Bladder microvascular endothelial cell (primary cell): ENCODE results near the gene MAGEA2B. TPM values are rescaled to one million over a fixed set of nuclear protein-coding genes. Genes with fewer than 3 reads are reported as not detected.

Experiments
- total RNA-seq: library from RNA; depleted of rRNA; stranded (reverse); fragments of >200 nt; gene quantifications from 2 replicates; pipeline ENCODE4 v1.2.3, GENCODE V29; 2014

Gene MAGEA2B, protein sequence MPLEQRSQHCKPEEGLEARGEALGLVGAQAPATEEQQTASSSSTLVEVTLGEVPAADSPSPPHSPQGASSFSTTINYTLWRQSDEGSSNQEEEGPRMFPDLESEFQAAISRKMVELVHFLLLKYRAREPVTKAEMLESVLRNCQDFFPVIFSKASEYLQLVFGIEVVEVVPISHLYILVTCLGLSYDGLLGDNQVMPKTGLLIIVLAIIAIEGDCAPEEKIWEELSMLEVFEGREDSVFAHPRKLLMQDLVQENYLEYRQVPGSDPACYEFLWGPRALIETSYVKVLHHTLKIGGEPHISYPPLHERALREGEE
- total RNA-seq = not detected in 2 replicates

DNA sequence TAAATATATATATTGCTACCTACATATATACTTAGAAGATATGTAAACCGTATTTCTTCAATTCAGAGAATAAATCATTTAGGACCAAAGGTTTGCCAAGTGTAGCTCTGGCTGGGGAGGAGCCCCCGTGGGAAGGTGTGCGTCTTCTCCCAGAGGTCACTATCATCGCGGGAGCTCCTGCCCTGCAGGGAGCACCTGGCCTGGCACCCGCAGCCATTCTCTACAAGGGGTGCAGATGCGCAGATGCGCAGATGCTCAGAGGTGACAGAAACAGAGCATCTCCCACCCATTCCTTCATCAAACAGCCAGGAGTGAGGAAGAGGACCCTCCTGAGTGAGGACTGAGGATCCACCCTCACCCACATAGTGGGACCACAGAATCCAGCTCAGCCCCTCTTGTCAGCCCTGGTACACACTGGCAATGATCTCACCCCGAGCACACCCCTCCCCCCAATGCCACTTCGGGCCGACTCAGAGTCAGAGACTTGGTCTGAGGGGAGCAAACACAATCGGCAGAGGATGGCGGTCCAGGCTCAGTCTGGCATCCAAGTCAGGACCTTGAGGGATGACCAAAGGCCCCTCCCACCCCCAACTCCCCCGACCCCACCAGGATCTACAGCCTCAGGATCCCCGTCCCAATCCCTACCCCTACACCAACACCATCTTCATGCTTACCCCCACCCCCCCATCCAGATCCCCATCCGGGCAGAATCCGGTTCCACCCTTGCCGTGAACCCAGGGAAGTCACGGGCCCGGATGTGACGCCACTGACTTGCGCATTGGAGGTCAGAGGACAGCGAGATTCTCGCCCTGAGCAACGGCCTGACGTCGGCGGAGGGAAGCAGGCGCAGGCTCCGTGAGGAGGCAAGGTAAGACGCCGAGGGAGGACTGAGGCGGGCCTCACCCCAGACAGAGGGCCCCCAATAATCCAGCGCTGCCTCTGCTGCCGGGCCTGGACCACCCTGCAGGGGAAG lies at the start of gene MAGEA2B:
Gene MAGEA2B, plus strand, starts transcription at position 814 of the 973 bp plus-strand sequence. CDS start 2,479 bp downstream, outside the sequence.

DNA sequence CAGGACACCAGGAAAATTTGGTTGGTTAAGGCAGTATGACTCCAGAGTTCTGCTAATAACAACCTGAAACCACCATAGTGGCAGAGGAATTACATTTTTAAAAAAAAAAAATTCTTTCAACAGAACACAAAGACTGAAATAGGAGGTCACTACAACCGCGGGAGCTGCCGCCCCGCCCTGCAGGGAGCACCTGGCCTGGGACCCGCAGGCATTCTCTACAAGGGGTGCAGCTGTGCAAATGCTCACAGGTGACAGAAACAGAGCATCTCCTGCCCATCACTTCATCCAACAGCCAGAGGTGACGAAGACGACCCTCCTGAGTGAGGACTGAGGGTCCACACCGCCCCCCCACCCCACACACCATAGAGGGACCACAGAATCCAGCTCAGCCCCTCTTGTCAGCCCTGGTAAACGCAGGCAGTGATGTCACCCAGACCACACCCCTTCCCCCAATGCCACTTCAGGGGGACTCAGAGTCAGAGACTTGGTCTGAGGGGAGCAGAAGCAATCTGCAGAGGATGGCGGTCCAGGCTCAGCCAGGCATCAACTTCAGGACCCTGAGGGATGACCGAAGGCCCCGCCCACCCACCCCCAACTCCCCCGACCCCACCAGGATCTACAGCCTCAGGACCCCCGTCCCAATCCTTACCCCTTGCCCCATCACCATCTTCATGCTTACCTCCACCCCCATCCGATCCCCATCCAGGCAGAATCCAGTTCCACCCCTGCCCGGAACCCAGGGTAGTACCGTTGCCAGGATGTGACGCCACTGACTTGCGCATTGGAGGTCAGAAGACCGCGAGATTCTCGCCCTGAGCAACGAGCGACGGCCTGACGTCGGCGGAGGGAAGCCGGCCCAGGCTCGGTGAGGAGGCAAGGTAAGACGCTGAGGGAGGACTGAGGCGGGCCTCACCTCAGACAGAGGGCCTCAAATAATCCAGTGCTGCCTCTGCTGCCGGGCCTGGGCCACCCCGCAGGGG lies 16.2 kb upstream of the MAGEA2B start, which contains the start of gene MAGEA3:
Gene MAGEA3, plus strand, starts transcription at position 843 of the 980 bp plus-strand sequence. CDS start 2,039 bp downstream, outside the sequence.

DNA sequence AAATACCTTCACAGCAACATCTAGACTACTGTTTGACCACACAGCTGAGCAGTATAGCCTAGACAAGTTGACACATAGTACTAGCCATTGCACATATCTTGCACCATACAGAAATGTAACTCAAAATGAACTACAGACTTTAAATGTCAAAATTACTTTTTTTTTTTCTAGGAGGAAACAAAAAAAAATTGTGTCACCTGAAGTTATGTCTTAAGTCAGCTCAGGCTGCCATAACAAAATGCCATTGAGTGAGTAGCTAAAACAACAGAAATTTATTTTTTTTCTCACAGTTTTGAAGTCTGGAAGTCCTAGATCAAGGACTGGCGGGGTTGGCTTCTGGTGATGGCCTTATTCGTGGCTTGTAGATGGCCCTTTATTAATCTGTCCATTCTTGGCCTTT lies 5.3 kb upstream of the MAGEA2B start, which contains the start of gene CSAG2:
Gene CSAG2, minus strand, starts transcription at position 101 of the 400 bp plus-strand sequence. CDS start 161 bp downstream, outside the sequence.

DNA sequence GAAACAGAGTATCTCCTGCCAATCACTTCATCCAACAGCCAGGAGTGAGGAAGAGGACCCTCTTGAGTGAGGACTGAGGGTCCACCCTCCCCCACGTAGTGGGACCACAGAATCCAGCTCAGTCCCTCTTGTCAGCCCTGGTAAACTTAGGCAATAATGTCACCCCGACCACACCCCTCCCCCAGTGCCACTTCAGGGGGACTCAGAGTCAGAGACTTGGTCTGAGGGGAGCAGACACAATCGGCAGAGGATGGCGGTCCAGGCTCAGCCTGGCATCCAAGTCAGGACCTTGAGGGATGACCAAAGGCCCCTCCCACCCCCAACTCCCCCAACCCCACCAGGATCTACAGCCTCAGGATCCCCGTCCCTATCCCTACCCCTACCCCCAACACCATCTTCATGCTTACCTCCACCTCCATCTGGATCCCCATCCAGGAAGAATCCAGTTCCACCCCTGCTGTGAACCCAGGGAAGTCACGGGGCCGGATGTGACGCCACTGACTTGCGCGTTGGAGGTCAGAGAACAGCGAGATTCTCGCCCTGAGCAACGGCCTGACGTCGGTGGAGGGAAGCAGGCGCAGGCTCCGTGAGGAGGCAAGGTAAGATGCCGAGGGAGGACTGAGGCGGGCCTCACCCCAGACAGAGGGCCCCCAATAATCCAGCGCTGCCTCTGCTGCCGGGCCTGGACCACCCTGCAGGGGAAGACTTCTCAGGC lies 19.0 kb downstream of the MAGEA2B start, which contains the start of the genes CSAG1 and MAGEA12:
Gene CSAG1, minus strand, starts transcription at position 461 of the 715 bp plus-strand sequence. CDS start 1,261 bp downstream, outside the sequence.
Gene MAGEA12, plus strand, starts transcription at position 497 of the 715 bp plus-strand sequence. CDS start 2,405 bp downstream, outside the sequence.

DNA sequence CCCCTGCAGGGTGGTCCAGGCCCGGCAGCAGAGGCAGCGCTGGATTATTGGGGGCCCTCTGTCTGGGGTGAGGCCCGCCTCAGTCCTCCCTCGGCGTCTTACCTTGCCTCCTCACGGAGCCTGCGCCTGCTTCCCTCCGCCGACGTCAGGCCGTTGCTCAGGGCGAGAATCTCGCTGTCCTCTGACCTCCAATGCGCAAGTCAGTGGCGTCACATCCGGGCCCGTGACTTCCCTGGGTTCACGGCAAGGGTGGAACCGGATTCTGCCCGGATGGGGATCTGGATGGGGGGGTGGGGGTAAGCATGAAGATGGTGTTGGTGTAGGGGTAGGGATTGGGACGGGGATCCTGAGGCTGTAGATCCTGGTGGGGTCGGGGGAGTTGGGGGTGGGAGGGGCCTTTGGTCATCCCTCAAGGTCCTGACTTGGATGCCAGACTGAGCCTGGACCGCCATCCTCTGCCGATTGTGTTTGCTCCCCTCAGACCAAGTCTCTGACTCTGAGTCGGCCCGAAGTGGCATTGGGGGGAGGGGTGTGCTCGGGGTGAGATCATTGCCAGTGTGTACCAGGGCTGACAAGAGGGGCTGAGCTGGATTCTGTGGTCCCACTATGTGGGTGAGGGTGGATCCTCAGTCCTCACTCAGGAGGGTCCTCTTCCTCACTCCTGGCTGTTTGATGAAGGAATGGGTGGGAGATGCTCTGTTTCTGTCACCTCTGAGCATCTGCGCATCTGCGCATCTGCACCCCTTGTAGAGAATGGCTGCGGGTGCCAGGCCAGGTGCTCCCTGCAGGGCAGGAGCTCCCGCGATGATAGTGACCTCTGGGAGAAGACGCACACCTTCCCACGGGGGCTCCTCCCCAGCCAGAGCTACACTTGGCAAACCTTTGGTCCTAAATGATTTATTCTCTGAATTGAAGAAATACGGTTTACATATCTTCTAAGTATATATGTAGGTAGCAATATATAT lies 39.5 kb downstream of the MAGEA2B start, which contains the start of gene MAGEA2:
Gene MAGEA2, minus strand, starts transcription at position 157 of the 965 bp plus-strand sequence. CDS start 2,479 bp downstream, outside the sequence.

DNA sequence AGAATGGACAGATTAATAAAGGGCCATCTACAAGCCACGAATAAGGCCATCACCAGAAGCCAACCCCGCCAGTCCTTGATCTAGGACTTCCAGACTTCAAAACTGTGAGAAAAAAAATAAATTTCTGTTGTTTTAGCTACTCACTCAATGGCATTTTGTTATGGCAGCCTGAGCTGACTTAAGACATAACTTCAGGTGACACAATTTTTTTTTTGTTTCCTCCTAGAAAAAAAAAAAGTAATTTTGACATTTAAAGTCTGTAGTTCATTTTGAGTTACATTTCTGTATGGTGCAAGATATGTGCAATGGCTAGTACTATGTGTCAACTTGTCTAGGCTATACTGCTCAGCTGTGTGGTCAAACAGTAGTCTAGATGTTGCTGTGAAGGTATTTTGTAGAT lies 44.5 kb downstream of the MAGEA2B start, which contains the start of gene CSAG3:
Gene CSAG3, plus strand, starts transcription at position 301 of the 400 bp plus-strand sequence.

Other genes starting within 250 kb of the MAGEA2B start
- gene GABRQ, start 76.7 kb upstream of the MAGEA2B start, total RNA-seq = not detected in 2 replicates
- not detected in 2 replicates for gene MAGEA3, start 15.8 kb upstream of the MAGEA2B start, total RNA-seq
- gene CSAG2, start 5.4 kb upstream of the MAGEA2B start, total RNA-seq = not detected in 2 replicates
- not detected in 2 replicates for gene CSAG1, start 19.1 kb downstream of the MAGEA2B start, total RNA-seq
- gene MAGEA12, start 19.1 kb downstream of the MAGEA2B start, total RNA-seq = not detected in 2 replicates
- not detected in 2 replicates for gene MAGEA2, start 39.2 kb downstream of the MAGEA2B start, total RNA-seq
- not detected in 2 replicates for gene CSAG3, start 44.6 kb downstream of the MAGEA2B start, total RNA-seq
- gene MAGEA6, start 55.1 kb downstream of the MAGEA2B start, total RNA-seq = not detected in 2 replicates
- 16.8 and 18.1 TPM in 2 replicates for gene CETN2, start 116.1 kb downstream of the MAGEA2B start, total RNA-seq
- gene NSDHL, start 116.4 kb downstream of the MAGEA2B start, total RNA-seq = 12.5 and 16.4 TPM in 2 replicates
- gene ZNF185, start 183.4 kb downstream of the MAGEA2B start, total RNA-seq = 5.3 and 15.4 TPM in 2 replicates